Vagina (tissue), 2 donors: ENCODE data around the gene WDFY3. TPM values are rescaled to one million over a fixed set of nuclear protein-coding genes. Genes with fewer than 3 reads are reported as not detected.
"Not testable (repeated sequence)": the region's sequence is repeated elsewhere in the genome, so short reads cannot be mapped to it uniquely, and the experiment has no call there.

Experiments
- DNase-seq, 2 donors: peaks; one replicate each; pipeline ENCODE4 v3.0.0-alpha.2; 2017; ENCODE audit errors: extremely low spot score in 2 of 2
- H3K27ac ChIP-seq: fragments of 200-600 bp; sonication (generic); one replicate; pipeline ENCODE4 v1.5.1; 2019
- H3K27me3 ChIP-seq: fragments of 200-600 bp; sonication (generic); one replicate; pipeline ENCODE4 v1.5.1; 2019
- H3K36me3 ChIP-seq, 2 donors: fragments of 200-600 bp; sonication (generic); one replicate each; pipeline ENCODE4 v1.5.1; 2017 to 2019
- H3K4me1 ChIP-seq: fragments of 200-600 bp; sonication (generic); one replicate; pipeline ENCODE4 v1.5.1; 2019
- H3K4me3 ChIP-seq, 2 donors: fragments of 200-600 bp; sonication (generic); 1 replicate in 1 of 2; 2 replicates in 1 of 2; pipeline ENCODE4 v1.5.1; 2016 to 2019
- H3K9me3 ChIP-seq: fragments of 200-600 bp; sonication (generic); one replicate; pipeline ENCODE4 v1.5.1; 2019
- POLR2A ChIP-seq, 2 donors: fragments of 450-650 bp; IDR thresholded peaks; one replicate each; pipeline ENCODE4 v1.6.1; 2017; ENCODE audit warnings: antibody characterized with exemption in 2 of 2, mild to moderate bottlenecking in 2 of 2, moderate library complexity in 2 of 2
- POLR2AphosphoS5 ChIP-seq, 2 donors: sonication (generic); formaldehyde crosslinking; IDR thresholded peaks; one replicate each; pipeline ENCODE4 v1.9.0; 2017; ENCODE audit warnings: antibody characterized with exemption in 2 of 2, mild to moderate bottlenecking in 2 of 2, low read depth in 1 of 2; ENCODE audit not compliant: insufficient read depth in 1 of 2
- intact Hi-C: fragments of 100-400 bp; cut with DNase I; formaldehyde crosslinking; loops from one replicate; pipeline ENCODE4 v1.15.1; 2023
- total RNA-seq: library from RNA; depleted of rRNA; stranded (reverse); fragments of >200 nt; gene quantifications from one replicate; pipeline ENCODE4 v1.2.3, GENCODE V29; 2016
- TF ChIP-seq, protein P1 (sequence below), 3 experiments: fragments of 450-650 bp in 2 of 3; fragments of 200-600 bp in 1 of 3; sonication (generic) in 1 of 3; IDR thresholded peaks; one replicate each; pipeline ENCODE4 v1.5.1; 2017 to 2019; ENCODE audit warnings: antibody characterized with exemption in 3 of 3, mild to moderate bottlenecking in 2 of 3, moderate library complexity in 2 of 3

The WDFY3 gene
- total RNA-seq, 1 donor from 2014 or later, result 67.8 TPM

GRCh38 chr4:84688605-84689004 is 277.9 kb downstream of the WDFY3 start:
- Histone ChIP-seq H3K9me3 (no peaks in the 10 kb centered on the region), H3K4me1 (peaks cover 9% of the 10 kb centered on the region), H3K4me3 (no peak overlapping the region), H3K27me3 (no peaks in the 10 kb centered on the region), H3K27ac (no peak overlapping the region), H3K36me3 (peaks cover 0 to 37% of the 10 kb centered on the region in 2 donors)
- DNase-seq, result no peak
- intact Hi-C loops, result no loop called here
- TF ChIP-seq POLR2A (IDR thresholded peaks at IDR 0.05), result no peak
- TF ChIP-seq, protein P1, sequence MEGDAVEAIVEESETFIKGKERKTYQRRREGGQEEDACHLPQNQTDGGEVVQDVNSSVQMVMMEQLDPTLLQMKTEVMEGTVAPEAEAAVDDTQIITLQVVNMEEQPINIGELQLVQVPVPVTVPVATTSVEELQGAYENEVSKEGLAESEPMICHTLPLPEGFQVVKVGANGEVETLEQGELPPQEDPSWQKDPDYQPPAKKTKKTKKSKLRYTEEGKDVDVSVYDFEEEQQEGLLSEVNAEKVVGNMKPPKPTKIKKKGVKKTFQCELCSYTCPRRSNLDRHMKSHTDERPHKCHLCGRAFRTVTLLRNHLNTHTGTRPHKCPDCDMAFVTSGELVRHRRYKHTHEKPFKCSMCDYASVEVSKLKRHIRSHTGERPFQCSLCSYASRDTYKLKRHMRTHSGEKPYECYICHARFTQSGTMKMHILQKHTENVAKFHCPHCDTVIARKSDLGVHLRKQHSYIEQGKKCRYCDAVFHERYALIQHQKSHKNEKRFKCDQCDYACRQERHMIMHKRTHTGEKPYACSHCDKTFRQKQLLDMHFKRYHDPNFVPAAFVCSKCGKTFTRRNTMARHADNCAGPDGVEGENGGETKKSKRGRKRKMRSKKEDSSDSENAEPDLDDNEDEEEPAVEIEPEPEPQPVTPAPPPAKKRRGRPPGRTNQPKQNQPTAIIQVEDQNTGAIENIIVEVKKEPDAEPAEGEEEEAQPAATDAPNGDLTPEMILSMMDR (IDR thresholded peaks at IDR 0.05), result no peak
- TF ChIP-seq POLR2AphosphoS5 (IDR thresholded peaks at IDR 0.05; ENCODE audit: insufficient read depth in 1 of 2, low read depth in 1 of 2), result no peak

GRCh38 chr4:84685105-84685504 is 281.4 kb downstream of the WDFY3 start:
- Histone ChIP-seq H3K4me1 (no peaks in the 10 kb centered on the region), H3K27ac (no peak overlapping the region), H3K4me3 (no peak overlapping the region), H3K36me3 (peaks cover 0 to 45% of the 10 kb centered on the region in 2 donors), H3K27me3 (no peaks in the 10 kb centered on the region), H3K9me3 (no peaks in the 10 kb centered on the region)
- DNase-seq, result no peak
- intact Hi-C loops, result no loop called here
- TF ChIP-seq, protein P1 (IDR thresholded peaks at IDR 0.05), result no peak
- TF ChIP-seq POLR2A (IDR thresholded peaks at IDR 0.05), result no peak
- TF ChIP-seq POLR2AphosphoS5 (IDR thresholded peaks at IDR 0.05; ENCODE audit: insufficient read depth in 1 of 2, low read depth in 1 of 2), result no peak

DNA sequence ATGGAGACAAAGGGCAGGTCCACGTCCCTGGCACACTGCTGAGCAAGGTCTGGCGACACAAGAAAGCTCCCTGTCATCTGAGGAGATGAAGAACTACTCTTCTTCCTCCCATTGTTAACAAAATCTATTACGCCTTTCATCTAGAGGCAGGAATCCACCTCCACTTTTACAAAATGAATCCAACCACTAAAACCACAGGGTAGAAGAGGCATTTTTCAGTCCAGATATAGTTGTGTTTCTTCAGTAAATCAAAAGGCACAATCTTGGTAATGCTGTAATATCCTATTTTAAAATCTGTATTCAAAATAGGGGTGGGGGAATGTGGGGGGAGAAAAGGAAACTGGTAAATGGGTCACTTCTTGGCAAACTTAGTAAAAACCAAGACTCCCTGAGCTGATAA is 282.1 kb downstream of the WDFY3 start:
- H3K4me1 ChIP-seq, result no peaks in the 10 kb centered on the region
- H3K27ac ChIP-seq, result no peak overlapping the region
- no peaks in the 10 kb centered on the region for H3K27me3 ChIP-seq
- TF ChIP-seq POLR2A (IDR thresholded peaks at IDR 0.05) (no peak), POLR2AphosphoS5 (IDR thresholded peaks at IDR 0.05; ENCODE audit: insufficient read depth in 1 of 2, low read depth in 1 of 2) (no peak)
- TF ChIP-seq, protein P1 (IDR thresholded peaks at IDR 0.05), result no peak
- no peaks in the 10 kb centered on the region for H3K9me3 ChIP-seq
- intact Hi-C loops, result no loop called here
- peaks cover 0 to 45% of the 10 kb centered on the region in 2 donors for H3K36me3 ChIP-seq
- H3K4me3 ChIP-seq, result no peak overlapping the region
- no peak for DNase-seq

DNA sequence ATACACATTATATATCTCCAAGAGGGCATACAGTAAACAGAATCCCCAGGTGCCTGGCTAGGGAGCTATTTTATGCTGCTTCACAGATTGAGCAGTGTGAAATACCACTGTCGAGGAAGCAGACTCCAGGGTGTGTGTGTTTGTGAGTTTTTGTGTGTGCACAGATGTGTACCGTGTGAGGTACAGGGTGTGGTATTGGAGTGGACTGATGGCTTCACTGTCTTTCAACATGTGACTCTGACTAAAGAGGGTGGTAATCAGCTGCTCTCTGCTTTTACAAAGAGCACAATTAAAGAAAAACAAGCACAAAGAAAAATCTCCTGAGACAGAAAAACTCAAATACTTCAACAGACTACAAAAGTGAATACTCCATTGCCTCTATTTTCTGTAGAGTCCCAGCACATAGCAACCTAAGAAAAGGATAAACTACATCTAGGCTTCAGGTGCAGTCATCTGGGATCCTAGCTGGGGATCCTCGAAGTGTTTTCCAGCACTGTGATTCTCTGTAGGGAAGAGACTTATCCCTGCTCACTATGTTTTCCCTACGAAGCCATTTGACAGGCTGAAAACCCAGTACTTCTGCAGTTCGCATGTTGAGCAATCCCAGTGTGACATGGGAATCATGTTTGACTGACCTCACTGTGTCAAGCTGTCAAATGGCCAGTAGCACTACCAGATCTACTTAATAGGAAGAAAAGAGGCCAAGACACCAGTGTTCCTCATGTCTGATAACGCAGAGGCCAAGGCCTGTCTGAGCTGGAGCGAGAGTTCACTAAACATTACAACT is 283.2 kb downstream of the WDFY3 start:
- Histone ChIP-seq H3K9me3 (no peaks in the 10 kb centered on the region), H3K36me3 (peaks cover 0 to 51% of the 10 kb centered on the region in 2 donors), H3K4me3 (no peak overlapping the region), H3K27ac (no peak overlapping the region), H3K27me3 (no peaks in the 10 kb centered on the region), H3K4me1 (no peaks in the 10 kb centered on the region)
- TF ChIP-seq, protein P1 (IDR thresholded peaks at IDR 0.05), result no peak
- TF ChIP-seq POLR2AphosphoS5 (IDR thresholded peaks at IDR 0.05; ENCODE audit: insufficient read depth in 1 of 2, low read depth in 1 of 2) (no peak), POLR2A (IDR thresholded peaks at IDR 0.05) (no peak)
- no peak for DNase-seq
- intact Hi-C loops, result no loop called here

- H3K36me3 ChIP-seq, result peaks cover 0 to 54% of the 10 kb centered on the region in 2 donors
- intact Hi-C loops, result not testable (repeated sequence)
These were observed 283.8 kb downstream of the WDFY3 start for GRCh38 chr4:84682661-84683060.

More at GRCh38 chr4:84682661-84683060, 283.8 kb downstream of the WDFY3 start:
- not testable (repeated sequence) for H3K27ac ChIP-seq, H3K4me1 ChIP-seq, H3K9me3 ChIP-seq, H3K4me3 ChIP-seq, H3K27me3 ChIP-seq, DNase-seq
